Kidney epithelial cell (primary cell): Measurements from ENCODE around the gene CFAP54. TPM values are rescaled to one million over a fixed set of nuclear protein-coding genes. Genes with fewer than 3 reads are reported as not detected.

Experiments
- DNase-seq: peaks from one replicate; pipeline ENCODE4 v3.0.0-alpha.2; 2010; ENCODE audit warnings: low read depth
- H3K27me3 ChIP-seq: 2 replicates; pipeline ENCODE4 v1.6.0; 2011; ENCODE audit warnings: low read length; ENCODE audit not compliant: control insufficient read depth, insufficient read depth
- H3K36me3 ChIP-seq: 2 replicates; pipeline ENCODE4 v1.5.1; 2011; ENCODE audit warnings: low read length; ENCODE audit not compliant: control insufficient read depth, insufficient read depth
- H3K4me3 ChIP-seq: 2 replicates; pipeline ENCODE4 v1.5.1; 2011; ENCODE audit warnings: low read depth, mild to moderate bottlenecking, control low read depth, low read length
- CTCF ChIP-seq: IDR thresholded peaks from 2 replicates; pipeline ENCODE4 v1.5.1; 2011; ENCODE audit warnings: mild to moderate bottlenecking, moderate library complexity, low read length, control low read depth, inconsistent platforms; ENCODE audit not compliant: insufficient read depth, poor library complexity, severe bottlenecking
- total RNA-seq: library from RNA; depleted of rRNA; stranded (reverse); fragments of >200 nt; gene quantifications from 2 replicates; pipeline ENCODE4 v1.2.3, GENCODE V29; 2015

The CFAP54 gene
- total RNA-seq, 1 donor from 2014 or later, result 0.79 TPM

GRCh38 chr12:96883571-96883970 lies 394.2 kb downstream of the CFAP54 start:
- Histone ChIP-seq H3K4me3 (no peak overlapping the region), H3K36me3 (no peaks in the 10 kb centered on the region), H3K27me3 (no peaks in the 10 kb centered on the region)
- no peak for DNase-seq
- no peak for TF ChIP-seq CTCF

DNA sequence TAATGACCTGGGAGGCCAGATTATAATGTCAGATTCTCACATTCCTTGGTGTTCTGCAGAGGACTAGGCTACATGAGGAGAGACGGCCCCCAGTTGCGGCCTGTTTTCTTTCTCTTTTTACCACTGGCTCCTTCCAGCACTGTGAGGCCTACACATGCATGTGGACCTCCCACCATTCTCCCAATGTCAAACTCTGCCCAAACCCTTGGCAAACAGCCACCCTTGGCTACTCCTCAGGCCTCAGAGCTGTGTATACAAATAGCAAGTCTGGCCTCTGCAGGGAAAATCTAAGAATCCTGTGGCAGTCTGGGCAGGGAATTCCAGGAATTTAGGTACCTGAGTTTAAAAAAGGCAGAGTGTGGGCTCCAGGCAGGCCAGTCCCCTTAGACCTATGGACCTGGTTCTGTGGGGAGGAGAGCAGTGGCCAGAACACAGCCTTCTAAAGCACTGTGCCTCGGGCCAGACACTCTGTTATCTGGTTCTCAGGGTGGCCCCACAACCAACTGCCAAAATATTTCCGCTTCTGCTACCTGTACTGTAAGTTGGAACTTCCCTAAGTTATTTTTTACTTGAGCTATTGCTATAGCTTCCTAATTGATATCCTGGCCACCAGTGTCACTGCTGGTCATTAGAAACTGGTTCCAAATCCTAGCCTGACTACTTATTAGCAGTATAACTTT lies 397.8 kb downstream of the CFAP54 start:
- Histone ChIP-seq H3K36me3 (no peaks in the 10 kb centered on the region), H3K4me3 (no peak overlapping the region), H3K27me3 (no peaks in the 10 kb centered on the region)
- TF ChIP-seq CTCF, result no peak
- no peak for DNase-seq

DNA sequence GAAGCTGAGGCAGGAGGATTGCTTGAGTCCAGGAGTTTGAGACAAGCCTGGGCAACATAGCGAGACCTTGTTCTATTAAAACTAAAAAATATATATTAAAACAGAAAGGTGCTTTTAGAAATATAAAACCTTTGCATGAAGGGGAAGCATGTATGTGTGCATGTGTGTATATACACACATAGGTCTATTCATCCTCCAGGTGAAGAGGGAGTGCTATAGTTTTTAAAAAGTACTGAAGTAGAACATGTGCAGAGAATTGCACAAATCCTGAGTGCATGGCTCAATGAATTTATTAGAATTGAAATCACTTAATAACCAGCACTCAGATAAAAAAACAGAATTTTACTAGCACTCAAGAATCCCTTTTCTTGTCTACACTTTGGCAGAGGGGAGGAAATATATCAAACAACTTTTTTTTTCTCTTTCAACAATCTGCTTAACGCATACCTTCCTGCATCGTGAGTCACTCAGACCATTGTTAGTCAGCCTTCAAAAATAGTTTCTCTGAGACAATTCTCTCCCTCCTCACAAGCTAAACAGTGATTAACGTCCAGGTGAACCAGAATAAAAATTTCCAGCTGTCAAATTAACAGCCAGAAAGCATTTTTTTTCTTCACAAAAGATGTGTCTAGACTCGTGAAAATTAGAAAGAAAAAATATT lies 400.0 kb downstream of the CFAP54 start:
- H3K27me3 ChIP-seq, result no peaks in the 10 kb centered on the region
- TF ChIP-seq CTCF, result no peak
- no peak overlapping the region for H3K4me3 ChIP-seq
- DNase-seq, result peak; percentile 66
- H3K36me3 ChIP-seq, result no peaks in the 10 kb centered on the region

DNA sequence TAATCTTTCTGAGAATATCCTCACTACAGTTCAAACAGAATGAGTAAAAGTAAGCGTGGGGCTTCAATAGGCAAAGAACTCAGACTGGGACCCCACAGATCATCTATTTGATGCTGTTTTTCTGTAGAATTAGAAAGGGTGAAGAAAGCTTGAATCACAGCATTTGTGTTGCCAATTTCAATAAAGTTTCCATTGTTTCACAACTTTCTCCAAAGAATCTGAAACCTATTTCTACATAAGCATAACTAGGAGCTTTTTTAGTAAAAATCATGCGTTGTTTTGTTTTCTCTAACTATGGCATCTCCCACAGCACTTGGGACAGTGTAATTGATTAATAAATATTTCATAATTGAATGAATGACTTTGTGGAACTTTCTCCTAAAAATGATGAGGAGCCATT lies 401.0 kb downstream of the CFAP54 start:
- H3K36me3 ChIP-seq, result no peaks in the 10 kb centered on the region
- H3K4me3 ChIP-seq, result no peak overlapping the region
- no peaks in the 10 kb centered on the region for H3K27me3 ChIP-seq
- no peak for DNase-seq
- no peak for TF ChIP-seq CTCF

DNA sequence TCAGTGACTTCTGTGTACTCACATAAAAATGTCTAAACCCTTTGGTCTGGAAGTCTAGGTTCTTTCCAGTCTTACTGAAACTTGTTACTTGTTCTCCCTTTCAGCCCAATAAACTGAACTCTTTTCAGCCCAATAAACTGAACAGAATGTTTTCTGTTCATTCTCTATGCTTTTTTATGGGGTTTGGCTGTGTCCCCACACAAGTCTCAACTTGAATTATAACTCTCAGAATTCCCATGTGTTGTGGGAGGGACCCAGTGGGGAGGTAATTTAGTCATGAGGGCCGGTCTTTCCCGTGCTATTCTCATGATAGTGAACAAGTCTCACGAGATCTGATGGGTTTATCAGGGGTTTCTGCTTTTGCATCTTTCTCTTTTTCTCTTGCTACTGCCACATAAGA lies 402.7 kb downstream of the CFAP54 start:
- no peaks in the 10 kb centered on the region for H3K27me3 ChIP-seq
- DNase-seq, result no peak
- TF ChIP-seq CTCF, result no peak
- H3K36me3 ChIP-seq, result no peaks in the 10 kb centered on the region
- H3K4me3 ChIP-seq, result no peak overlapping the region

GRCh38 chr12:96897421-96897820 lies 408.0 kb downstream of the CFAP54 start:
- H3K27me3 ChIP-seq, result no peaks in the 10 kb centered on the region
- no peak overlapping the region for H3K4me3 ChIP-seq
- no peaks in the 10 kb centered on the region for H3K36me3 ChIP-seq
- no peak for DNase-seq
- no peak for TF ChIP-seq CTCF
